HEK293 (cell line): ENCODE data around the gene CNGA4.

Source experiments
- CTCF ChIA-PET: fragments of 350-600 bp; formaldehyde crosslinking; extraction: SDS; loops from one replicate; lab custom pipeline; 2021; ENCODE audit warnings: antibody characterized with exemption; lab: Yijun Ruan, JAX
- POLR2A ChIA-PET: fragments of 300-600 bp; formaldehyde crosslinking; extraction: SDS; loops from one replicate; lab custom pipeline; 2020; ENCODE audit warnings: antibody characterized with exemption, inconsistent platforms; lab: Yijun Ruan, JAX
- H3K27ac ChIP-seq: fragments of 200-500 bp; sonication (Bioruptor generic); 2 replicates; pipeline ENCODE4 v1.5.1; 2014; ENCODE audit warnings: low read depth, low read length, control low read depth, inconsistent platforms; ENCODE audit errors: extremely low read depth
- H3K36me3 ChIP-seq, 2 experiments: fragments of 200-500 bp in 1 of 2; sonication (Bioruptor generic) in 1 of 2; 1 replicate in 1 of 2; 2 replicates in 1 of 2; pipeline ENCODE4 v1.5.1; 2014 to 2017; ENCODE audit warnings: inconsistent platforms in 2 of 2, low read length in 2 of 2; ENCODE audit not compliant: control insufficient read depth in 2 of 2, insufficient read depth in 1 of 2
- H3K4me1 ChIP-seq: fragments of 200-500 bp; sonication (Bioruptor generic); 2 replicates; pipeline ENCODE4 v1.5.1; 2014; ENCODE audit warnings: mild to moderate bottlenecking, low read length, inconsistent platforms; ENCODE audit not compliant: control insufficient read depth, insufficient read depth
- H3K4me3 ChIP-seq: 2 replicates; pipeline ENCODE4 v1.5.1; 2011; ENCODE audit warnings: low read depth, mild to moderate bottlenecking, control low read depth, low read length, moderate library complexity
- H3K9me3 ChIP-seq: fragments of 200-500 bp; sonication (Bioruptor generic); 2 replicates; pipeline ENCODE4 v1.5.1; 2014; ENCODE audit warnings: low read depth, low read length, inconsistent platforms; ENCODE audit not compliant: control insufficient read depth, insufficient read depth
- ATF2 ChIP-seq: fragments of 450-650 bp; formaldehyde crosslinking; IDR thresholded peaks from 2 replicates; pipeline ENCODE4 v1.5.1; 2016; ENCODE audit warnings: missing biosample characterization, missing genetic modification characterization, low read depth
- GLI4 ChIP-seq: fragments of 450-650 bp; formaldehyde crosslinking; IDR thresholded peaks from 2 replicates; pipeline ENCODE4 v1.5.1; 2016; ENCODE audit warnings: missing biosample characterization, missing genetic modification characterization
- REPIN1 ChIP-seq: fragments of 450-650 bp; formaldehyde crosslinking; IDR thresholded peaks from 2 replicates; pipeline ENCODE4 v1.5.1; 2017; ENCODE audit warnings: missing biosample characterization, missing genetic modification characterization, low read depth
- ZBTB1 ChIP-seq: fragments of 450-650 bp; formaldehyde crosslinking; IDR thresholded peaks from 2 replicates; pipeline ENCODE4 v1.5.1; 2016; ENCODE audit warnings: missing biosample characterization, missing genetic modification characterization
- ZBTB17 ChIP-seq: fragments of 450-650 bp; formaldehyde crosslinking; IDR thresholded peaks from 2 replicates; pipeline ENCODE4 v1.5.1; 2016; ENCODE audit warnings: missing biosample characterization, missing genetic modification characterization
- ZBTB49 ChIP-seq: fragments of 450-650 bp; formaldehyde crosslinking; IDR thresholded peaks from 2 replicates; pipeline ENCODE4 v1.5.1; 2016; ENCODE audit warnings: missing biosample characterization, missing genetic modification characterization, low read depth
- ZFP69B ChIP-seq: fragments of 450-650 bp; formaldehyde crosslinking; IDR thresholded peaks from 2 replicates; pipeline ENCODE4 v1.5.1; 2016; ENCODE audit warnings: missing biosample characterization, missing genetic modification characterization
- ZIC2 ChIP-seq: fragments of 450-650 bp; formaldehyde crosslinking; IDR thresholded peaks from 2 replicates; pipeline ENCODE4 v1.5.1; 2016; ENCODE audit warnings: missing biosample characterization, missing genetic modification characterization
- ZNF121 ChIP-seq: fragments of 450-650 bp; formaldehyde crosslinking; IDR thresholded peaks from 2 replicates; pipeline ENCODE4 v1.5.1; 2016; ENCODE audit warnings: missing biosample characterization, missing genetic modification characterization
- ZNF148 ChIP-seq: fragments of 450-650 bp; formaldehyde crosslinking; IDR thresholded peaks from 2 replicates; pipeline ENCODE4 v1.5.0; 2017; ENCODE audit warnings: missing biosample characterization, missing genetic modification characterization, borderline replicate concordance
- ZNF169 ChIP-seq: fragments of 450-650 bp; formaldehyde crosslinking; IDR thresholded peaks from 2 replicates; pipeline ENCODE4 v1.5.1; 2016; ENCODE audit warnings: missing biosample characterization, missing genetic modification characterization
- ZNF311 ChIP-seq: fragments of 450-650 bp; formaldehyde crosslinking; IDR thresholded peaks from 2 replicates; pipeline ENCODE4 v1.5.1; 2017; ENCODE audit warnings: missing biosample characterization, missing genetic modification characterization, borderline replicate concordance
- ZNF350 ChIP-seq: fragments of 450-650 bp; formaldehyde crosslinking; IDR thresholded peaks from 2 replicates; pipeline ENCODE4 v1.5.0; 2017; ENCODE audit warnings: missing biosample characterization, mild to moderate bottlenecking, missing genetic modification characterization
- ZNF366 ChIP-seq: fragments of 450-650 bp; formaldehyde crosslinking; conservative IDR thresholded peaks from 2 replicates; pipeline ENCODE4 v1.5.1; 2016; ENCODE audit warnings: missing biosample characterization, missing genetic modification characterization
- ZNF473 ChIP-seq: fragments of 450-650 bp; formaldehyde crosslinking; IDR thresholded peaks from 2 replicates; pipeline ENCODE4 v1.5.1; 2017; ENCODE audit warnings: missing biosample characterization, missing genetic modification characterization
- ZNF501 ChIP-seq: fragments of 450-650 bp; formaldehyde crosslinking; IDR thresholded peaks from 2 replicates; pipeline ENCODE4 v1.5.1; 2016; ENCODE audit warnings: missing biosample characterization, missing genetic modification characterization
- ZNF514 ChIP-seq: fragments of 450-650 bp; formaldehyde crosslinking; IDR thresholded peaks from 2 replicates; pipeline ENCODE4 v1.5.1; 2016; ENCODE audit warnings: missing biosample characterization, missing genetic modification characterization
- ZNF529 ChIP-seq: fragments of 450-650 bp; formaldehyde crosslinking; IDR thresholded peaks from 2 replicates; pipeline ENCODE4 v1.5.1; 2017; ENCODE audit warnings: missing genetic modification characterization, missing biosample characterization; ENCODE audit not compliant: insufficient replicate concordance
- ZNF549 ChIP-seq: fragments of 450-650 bp; IDR thresholded peaks from 2 replicates; pipeline ENCODE4 v1.5.1; 2018; ENCODE audit warnings: missing biosample characterization, missing genetic modification characterization, mild to moderate bottlenecking, inconsistent platforms, moderate library complexity
- ZNF560 ChIP-seq: fragments of 450-650 bp; formaldehyde crosslinking; IDR thresholded peaks from 2 replicates; pipeline ENCODE4 v1.5.1; 2017; ENCODE audit warnings: missing biosample characterization, missing genetic modification characterization, borderline replicate concordance
- ZNF621 ChIP-seq: fragments of 450-650 bp; formaldehyde crosslinking; IDR thresholded peaks from 2 replicates; pipeline ENCODE4 v1.5.1; 2017; ENCODE audit warnings: missing biosample characterization, missing genetic modification characterization
- ZNF677 ChIP-seq: fragments of 450-650 bp; IDR thresholded peaks from 2 replicates; pipeline ENCODE4 v1.5.0; 2018; ENCODE audit warnings: missing biosample characterization, mild to moderate bottlenecking, missing genetic modification characterization, moderate library complexity
- ZNF692 ChIP-seq: fragments of 450-650 bp; formaldehyde crosslinking; IDR thresholded peaks from 2 replicates; pipeline ENCODE4 v1.5.1; 2016; ENCODE audit warnings: missing biosample characterization, missing genetic modification characterization
- ZNF707 ChIP-seq: fragments of 450-650 bp; formaldehyde crosslinking; IDR thresholded peaks from 2 replicates; pipeline ENCODE4 v1.5.1; 2016; ENCODE audit warnings: missing biosample characterization, missing genetic modification characterization
- ZSCAN4 ChIP-seq: fragments of 450-650 bp; formaldehyde crosslinking; IDR thresholded peaks from 2 replicates; pipeline ENCODE4 v1.5.1; 2017; ENCODE audit warnings: missing biosample characterization, missing genetic modification characterization

CNGA4 gene

GRCh38 chr11:6225024-6225423, 13.9 kb upstream of the CNGA4 start:
- TF ChIP-seq ZNF311 (tag by site-specific recombination) (no peak), GLI4 (tag by site-specific recombination) (no peak), REPIN1 (no peak), ZNF514 (tag by site-specific recombination) (no peak), ZNF350 (tag by site-specific recombination) (no peak), ZNF621 (no peak), ZBTB17 (tag by site-specific recombination) (no peak), ZNF677 (tag by site-specific recombination) (no peak), ZNF549 (tag by site-specific recombination) (no peak), ZNF366 (tag by site-specific recombination) (no peak), ATF2 (tag by site-specific recombination) (no peak), ZNF169 (tag by site-specific recombination) (no peak), ZNF692 (tag by site-specific recombination) (no peak), ZNF473 (tag by site-specific recombination) (no peak), ZNF148 (tag by site-specific recombination) (no peak), ZFP69B (tag by site-specific recombination) (no peak), ZSCAN4 (no peak)
- TF ChIP-seq, all 188 proteins: peak for 0
- CTCF ChIA-PET: interaction anchor here (0.6 to 1.1 kb wide), 2 partner anchors 26 to 69 kb away, joined by 4 to 5 read pairs; no protein-coding TSS in a partner anchor
- H3K27ac ChIP-seq: no peak overlapping the region

GRCh38 chr11:6225896-6226295, 13.0 kb upstream of the CNGA4 start:
- TF ChIP-seq ZNF707: no peak
- no peak for TF ChIP-seq ZBTB1 (tag by site-specific recombination)
- no peak for TF ChIP-seq ZNF529
- no peak for TF ChIP-seq ZNF501 (tag by site-specific recombination)
- TF ChIP-seq ZNF121 (tag by site-specific recombination): no peak
- TF ChIP-seq ZIC2 (tag by site-specific recombination): no peak
- TF ChIP-seq ZBTB49: no peak
- no peak for TF ChIP-seq ZNF560 (tag by site-specific recombination)
- POLR2A ChIA-PET: no interaction called here
- H3K4me3 ChIP-seq: no peak overlapping the region
- H3K4me1 ChIP-seq: no peaks in the 10 kb centered on the region
- no peaks in the 10 kb centered on the region for H3K9me3 ChIP-seq
- CTCF ChIA-PET: no interaction called here
- peaks cover 0 to 38% of the 10 kb centered on the region in 2 experiments; a peak in 1 of 3 replicates for H3K36me3 ChIP-seq
- no peak overlapping the region for H3K27ac ChIP-seq

More at GRCh38 chr11:6225024-6225423, 13.9 kb upstream of the CNGA4 start:
- Histone ChIP-seq H3K9me3 (no peaks in the 10 kb centered on the region), H3K4me1 (no peaks in the 10 kb centered on the region), H3K36me3 (peaks cover 0 to 46% of the 10 kb centered on the region in 2 experiments; a peak in 2 of 3 replicates), H3K4me3 (no peak overlapping the region)
- POLR2A ChIA-PET: interaction anchor here (2.0 kb wide), 1 partner anchor 10 kb away, joined by 8 read pairs; the partner anchor contains the start of gene FHIP1B
